Thyroid gland (tissue), 4 donors: Measurements from ENCODE around the gene AQP12B.

Experiments used
- CTCF ChIP-seq, 6 experiments: fragments of 200-600 bp in 3 of 6; fragments of 450-650 bp in 3 of 6; sonication (generic) in 3 of 6; IDR thresholded peaks; one replicate each; pipeline ENCODE4 v1.5.1; 2016 to 2019; ENCODE audit warnings: antibody characterized with exemption in 6 of 6, mild to moderate bottlenecking in 2 of 6, inconsistent platforms in 1 of 6, moderate library complexity in 1 of 6
- POLR2A ChIP-seq, 2 donors: fragments of 450-650 bp; IDR thresholded peaks; one replicate each; pipeline ENCODE4 v1.6.1; 2017; ENCODE audit warnings: antibody characterized with exemption in 2 of 2, mild to moderate bottlenecking in 2 of 2, moderate library complexity in 1 of 2

GRCh38 chr2:240717681-240718581 lies 35.2 kb upstream of the AQP12B start:
- TF ChIP-seq CTCF (IDR thresholded peaks at IDR 0.05) (no peak), POLR2A (IDR thresholded peaks at IDR 0.05) (no peak)
